Calu3 (cell line): Measurements from ENCODE around the gene KYAT1. TPM values are rescaled to one million over a fixed set of nuclear protein-coding genes. Genes with fewer than 3 reads are reported as not detected.
A peak's percentile ranks its signal among the peaks of the same experiment; 100 is the strongest.

Experiments
- BruUV-seq: library from RNA; stranded (reverse); fragments of 400-500 nt; replicated peaks from 2 replicates; lab custom pipeline; 2021; lab: Mats Ljungman, UMichigan
- CTCF ChIA-PET: fragments of 300-600 bp; sonication (Branson Sonifier 250); formaldehyde crosslinking; loops from one replicate; lab custom pipeline; 2022; ENCODE audit warnings: antibody characterized with exemption; lab: Charles Lee
- DNase-seq: peaks from one replicate; pipeline ENCODE4 v3.0.0; 2022
- H3K27ac Mint-ChIP-seq: one replicate; pipeline ENCODE4 v1.8.0; 2022; ENCODE audit warnings: mixed read lengths; ENCODE audit not compliant: unreplicated experiment
- H3K27me3 Mint-ChIP-seq: one replicate; pipeline ENCODE4 v1.8.0; 2022; ENCODE audit warnings: mixed read lengths; ENCODE audit not compliant: unreplicated experiment
- H3K36me3 Mint-ChIP-seq: one replicate; pipeline ENCODE4 v1.8.0; 2022; ENCODE audit warnings: mild to moderate bottlenecking, moderate library complexity, mixed read lengths; ENCODE audit not compliant: insufficient read depth, unreplicated experiment
- H3K4me1 Mint-ChIP-seq: one replicate; pipeline ENCODE4 v1.8.0; 2022; ENCODE audit warnings: mild to moderate bottlenecking, low read depth, mixed read lengths; ENCODE audit not compliant: unreplicated experiment
- H3K4me3 Mint-ChIP-seq: one replicate; pipeline ENCODE4 v1.8.0; 2022; ENCODE audit warnings: mild to moderate bottlenecking, low read depth, moderate library complexity, mixed read lengths; ENCODE audit not compliant: unreplicated experiment
- H3K9me3 Mint-ChIP-seq: one replicate; pipeline ENCODE4 v1.8.0; 2022; ENCODE audit warnings: low read depth, mixed read lengths; ENCODE audit not compliant: unreplicated experiment
- CTCF ChIP-seq: fragments of 200-600 bp; IDR thresholded peaks from one replicate; pipeline ENCODE4 v1.8.0; 2022; ENCODE audit warnings: antibody characterized with exemption; ENCODE audit not compliant: unreplicated experiment
- intact Hi-C: fragments of 100-400 bp; cut with micrococcal nuclease; formaldehyde crosslinking; loops from one replicate; pipeline ENCODE4 v1.10.0; 2022; ENCODE audit not compliant: unreplicated experiment
- total RNA-seq: library from RNA; stranded (reverse); gene quantifications from 2 replicates; pipeline ENCODE4 v1.2.3, GENCODE V29; 2022

The KYAT1 gene
- total RNA-seq, 1 experiment from 2014 or later: 4.1 TPM

GRCh38 chr9:128818099-128818838, 63.5 kb downstream of the KYAT1 start, which contains the start of gene ENDOG:
Gene ENDOG (plus strand): TSS chr9:128818500. CDS start chr9:128818685, 185 bp downstream.
- CTCF ChIA-PET: interaction anchor here (0.8 to 1.7 kb wide), 7 partner anchors 12 to 183 kb away, joined by 4 to 22 read pairs (median 5); partner anchors contain the start of genes PKN3, SPOUT1 and ZDHHC12
- Mint-ChIP-seq H3K9me3 (no peaks in the 10 kb centered on the region), H3K36me3 (peaks cover 38% of the 10 kb centered on the region), H3K4me1 (no peaks in the 10 kb centered on the region), H3K4me3 (peak within 1 kb of the TSS; percentile 60), H3K27ac (no peak within 1 kb of the TSS), H3K27me3 (no peaks in the 10 kb centered on the region)
- peak; percentile 84 for TF ChIP-seq CTCF
- DNase-seq: peak; percentile 97
- intact Hi-C loops: no loop called here
- BruUV-seq: no TSS peak

- intact Hi-C loops: no loop called here
- no peak overlapping the region for H3K4me3 Mint-ChIP-seq
Measured at GRCh38 chr9:128810873-128811272, 70.9 kb downstream of the KYAT1 start.

GRCh38 chr9:128809831-128810230, 71.9 kb downstream of the KYAT1 start:
- BruUV-seq: no TSS peak
- no peaks in the 10 kb centered on the region for H3K27me3 Mint-ChIP-seq
- CTCF ChIA-PET: no interaction called here
- no peak for TF ChIP-seq CTCF
- intact Hi-C loops: no loop called here
- DNase-seq: no peak
- H3K4me3 Mint-ChIP-seq: no peak overlapping the region
- no peaks in the 10 kb centered on the region for H3K9me3 Mint-ChIP-seq
- peaks cover 7% of the 10 kb centered on the region for H3K36me3 Mint-ChIP-seq
- no peak overlapping the region for H3K27ac Mint-ChIP-seq
- no peaks in the 10 kb centered on the region for H3K4me1 Mint-ChIP-seq

More at GRCh38 chr9:128810873-128811272, 70.9 kb downstream of the KYAT1 start:
- Mint-ChIP-seq H3K4me1 (no peaks in the 10 kb centered on the region), H3K9me3 (no peaks in the 10 kb centered on the region), H3K27ac (peak overlapping the region; percentile 68), H3K36me3 (peaks cover 7% of the 10 kb centered on the region), H3K27me3 (no peaks in the 10 kb centered on the region)
- DNase-seq: no peak
- no peak for TF ChIP-seq CTCF
- no TSS peak for BruUV-seq
- CTCF ChIA-PET: interaction anchor here (0.5 kb wide), 1 partner anchor 474 kb away, joined by 6 read pairs; no protein-coding TSS in a partner anchor

- DNase-seq: no peak
- CTCF ChIA-PET: no interaction called here
- peaks cover 8% of the 10 kb centered on the region for H3K36me3 Mint-ChIP-seq
- H3K9me3 Mint-ChIP-seq: no peaks in the 10 kb centered on the region
- TF ChIP-seq CTCF: no peak
- no peak overlapping the region for H3K4me3 Mint-ChIP-seq
- H3K4me1 Mint-ChIP-seq: no peaks in the 10 kb centered on the region
- BruUV-seq: no TSS peak
- no peak overlapping the region for H3K27ac Mint-ChIP-seq
- intact Hi-C loops: no loop called here
- H3K27me3 Mint-ChIP-seq: no peaks in the 10 kb centered on the region
Measured at GRCh38 chr9:128809036-128809599, 72.6 kb downstream of the KYAT1 start.
